A673 (cell line): ENCODE data around the gene FRAS1. TPM values are rescaled to one million over a fixed set of nuclear protein-coding genes. Genes with fewer than 3 reads are reported as not detected.

Experiments
- BruUV-seq: library from RNA; stranded (reverse); fragments of 400-500 nt; replicated peaks from 2 replicates; lab custom pipeline; 2021; lab: Mats Ljungman, UMichigan
- CTCF ChIA-PET: fragments of 300-600 bp; sonication (Branson Sonifier 250); formaldehyde crosslinking; loops from one replicate; lab custom pipeline; 2022; ENCODE audit warnings: antibody characterized with exemption; lab: Charles Lee
- POLR2A ChIA-PET: fragments of 300-600 bp; sonication (Branson Sonifier 250); formaldehyde crosslinking; loops from one replicate; lab custom pipeline; 2022; ENCODE audit warnings: antibody characterized with exemption; ENCODE audit not compliant: low non-redundant PET; lab: Charles Lee
- DNase-seq: peaks from one replicate; pipeline ENCODE4 v3.0.0-alpha.2; 2015; ENCODE audit warnings: low spot score
- H3K27ac ChIP-seq: fragments of 200-600 bp; sonication (generic); 2 replicates; pipeline ENCODE4 v1.5.1; 2016; ENCODE audit warnings: mixed run types, low read depth, mild to moderate bottlenecking, mixed read lengths, antibody characterized with exemption, low read length; ENCODE audit not compliant: poor library complexity, severe bottlenecking
- H3K27me3 ChIP-seq: fragments of 200-600 bp; sonication (generic); replicated peaks from 2 replicates; pipeline ENCODE4 v1.6.1; 2017; ENCODE audit warnings: mixed run types, low read depth, mild to moderate bottlenecking, mixed read lengths, antibody characterized with exemption, low read length; ENCODE audit not compliant: insufficient read depth, poor library complexity
- H3K36me3 ChIP-seq: fragments of 200-600 bp; sonication (generic); 2 replicates; pipeline ENCODE4 v1.6.1; 2016; ENCODE audit warnings: mixed run types, mild to moderate bottlenecking, mixed read lengths, antibody characterized with exemption, low read length; ENCODE audit not compliant: insufficient read depth, poor library complexity, severe bottlenecking
- H3K4me1 ChIP-seq: fragments of 200-600 bp; sonication (generic); 2 replicates; pipeline ENCODE4 v1.6.1; 2017; ENCODE audit warnings: mixed run types, mild to moderate bottlenecking, mixed read lengths, antibody characterized with exemption, low read length; ENCODE audit not compliant: insufficient read depth, poor library complexity, severe bottlenecking
- H3K4me3 ChIP-seq: fragments of 200-600 bp; sonication (generic); 2 replicates; pipeline ENCODE4 v1.5.1; 2016; ENCODE audit warnings: low read depth, mixed run types, mild to moderate bottlenecking, mixed read lengths, low read length; ENCODE audit not compliant: poor library complexity, severe bottlenecking
- H3K9me3 ChIP-seq: fragments of 200-600 bp; sonication (generic); 2 replicates; pipeline ENCODE4 v1.6.1; 2016; ENCODE audit warnings: mixed run types, low read depth, mild to moderate bottlenecking, mixed read lengths, antibody characterized with exemption, low read length; ENCODE audit not compliant: poor library complexity, severe bottlenecking
- CTCF ChIP-seq: fragments of 300-800, 200-600 bp; sonication (generic); conservative IDR thresholded peaks from 2 replicates; pipeline ENCODE4 v1.5.1; 2017; ENCODE audit warnings: low read depth, mild to moderate bottlenecking, antibody characterized with exemption, low read length, moderate library complexity, mixed read lengths
- EZH2 ChIP-seq: fragments of 200-600 bp; sonication (generic); IDR thresholded peaks from 2 replicates; pipeline ENCODE4 v1.6.1; 2017; ENCODE audit warnings: borderline replicate concordance, low read depth, mild to moderate bottlenecking, mixed read lengths, antibody characterized with exemption, low read length; ENCODE audit not compliant: poor library complexity, severe bottlenecking
- intact Hi-C: fragments of 100-400 bp; cut with micrococcal nuclease; formaldehyde crosslinking; loops from one replicate; pipeline ENCODE4 v1.10.0; 2022; ENCODE audit not compliant: unreplicated experiment
- total RNA-seq: library from RNA; stranded (reverse); gene quantifications from 2 replicates; pipeline ENCODE4 v1.2.3, GENCODE V29; 2021

The FRAS1 gene
- total RNA-seq, 1 experiment from 2014 or later: 0.06 TPM

DNA sequence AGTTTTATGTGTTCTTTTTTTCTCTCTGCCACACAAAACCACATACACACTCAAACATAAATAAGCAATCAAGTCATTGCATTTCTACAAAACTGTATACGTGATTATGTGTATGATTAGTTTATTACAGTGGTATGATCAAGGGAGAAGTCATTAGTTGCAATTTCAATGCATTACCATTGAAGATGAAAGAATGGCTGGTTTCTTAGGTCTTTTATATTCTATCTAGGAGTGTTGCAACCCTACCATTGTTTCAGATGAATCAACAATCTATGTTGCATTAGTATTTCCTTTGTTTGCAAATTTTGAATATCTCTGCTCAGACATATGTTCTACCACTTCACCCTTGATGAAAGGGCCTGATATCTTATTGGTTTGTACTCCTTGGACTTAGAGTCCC is 501.3 kb downstream of the FRAS1 start:
- POLR2A ChIA-PET: no interaction called here
- TF ChIP-seq CTCF: no peak
- no peak for TF ChIP-seq EZH2

GRCh38 chr4:78560296-78560963 is 503.3 kb downstream of the FRAS1 start:
- no peak overlapping the region for H3K4me3 ChIP-seq
- intact Hi-C loops: no loop called here
- H3K27me3 ChIP-seq: no peaks in the 10 kb centered on the region
- BruUV-seq: no TSS peak
- TF ChIP-seq EZH2: no peak
- no peak for TF ChIP-seq CTCF
- H3K27ac ChIP-seq: no peak overlapping the region
- POLR2A ChIA-PET: no interaction called here
- no peaks in the 10 kb centered on the region for H3K4me1 ChIP-seq
- no peaks in the 10 kb centered on the region for H3K9me3 ChIP-seq
- DNase-seq: no peak
- no peaks in the 10 kb centered on the region for H3K36me3 ChIP-seq
- CTCF ChIA-PET: no interaction called here

More for the DNA sequence above, 501.3 kb downstream of the FRAS1 start:
- Histone ChIP-seq H3K9me3 (no peaks in the 10 kb centered on the region), H3K27ac (no peak overlapping the region), H3K4me1 (no peaks in the 10 kb centered on the region), H3K4me3 (no peak overlapping the region), H3K27me3 (no peaks in the 10 kb centered on the region), H3K36me3 (no peaks in the 10 kb centered on the region)
- CTCF ChIA-PET: no interaction called here
- BruUV-seq: no TSS peak
- intact Hi-C loops: no loop called here
- no peak for DNase-seq

- no TSS peak for BruUV-seq
- ChIA-PET POLR2A (no interaction called here), CTCF (no interaction called here)
- Histone ChIP-seq H3K4me1 (no peaks in the 10 kb centered on the region), H3K36me3 (no peaks in the 10 kb centered on the region), H3K9me3 (no peaks in the 10 kb centered on the region), H3K4me3 (no peak overlapping the region), H3K27ac (no peak overlapping the region), H3K27me3 (no peaks in the 10 kb centered on the region)
- DNase-seq: no peak
- intact Hi-C loops: no loop called here
- no peak for TF ChIP-seq CTCF
- no peak for TF ChIP-seq EZH2
Measured at GRCh38 chr4:78561677-78562076, 504.6 kb downstream of the FRAS1 start.
